MG63 (cell line): Measurements from ENCODE around the gene PIGZ. TPM values are rescaled to one million over a fixed set of nuclear protein-coding genes. Genes with fewer than 3 reads are reported as not detected.
"Not testable (repeated sequence)": the region's sequence is repeated elsewhere in the genome, so short reads cannot be mapped to it uniquely, and the experiment has no call there.

Source experiments
- DNase-seq: peaks from one replicate; pipeline ENCODE4 v3.0.0-alpha.2; 2020
- H3K27me3 ChIP-seq: fragments of 250-450 bp; sonication (Bioruptor Pico); 2 replicates; pipeline ENCODE4 v1.5.1; 2020; ENCODE audit warnings: mild to moderate bottlenecking, moderate library complexity
- H3K36me3 ChIP-seq: fragments of 250-450 bp; sonication (Bioruptor Pico); 2 replicates; pipeline ENCODE4 v1.5.1; 2020; ENCODE audit warnings: mild to moderate bottlenecking, moderate library complexity
- H3K4me3 ChIP-seq: fragments of 250-450 bp; sonication (Bioruptor Pico); 2 replicates; pipeline ENCODE4 v1.5.1; 2020; ENCODE audit warnings: mild to moderate bottlenecking, moderate library complexity
- H3K9me3 ChIP-seq: fragments of 250-450 bp; sonication (Bioruptor Pico); 2 replicates; pipeline ENCODE4 v1.5.1; 2020; ENCODE audit warnings: mild to moderate bottlenecking, moderate library complexity
- total RNA-seq: library from RNA; depleted of rRNA; stranded (reverse); fragments of >200 nt; shearing (Covaris generic); gene quantifications from 2 replicates; pipeline ENCODE4 v1.2.3, GENCODE V29; 2014; ENCODE audit warnings: low replicate concordance

PIGZ gene
- total RNA-seq, 1 experiment from 2014 or later, result 3.0 TPM

DNA sequence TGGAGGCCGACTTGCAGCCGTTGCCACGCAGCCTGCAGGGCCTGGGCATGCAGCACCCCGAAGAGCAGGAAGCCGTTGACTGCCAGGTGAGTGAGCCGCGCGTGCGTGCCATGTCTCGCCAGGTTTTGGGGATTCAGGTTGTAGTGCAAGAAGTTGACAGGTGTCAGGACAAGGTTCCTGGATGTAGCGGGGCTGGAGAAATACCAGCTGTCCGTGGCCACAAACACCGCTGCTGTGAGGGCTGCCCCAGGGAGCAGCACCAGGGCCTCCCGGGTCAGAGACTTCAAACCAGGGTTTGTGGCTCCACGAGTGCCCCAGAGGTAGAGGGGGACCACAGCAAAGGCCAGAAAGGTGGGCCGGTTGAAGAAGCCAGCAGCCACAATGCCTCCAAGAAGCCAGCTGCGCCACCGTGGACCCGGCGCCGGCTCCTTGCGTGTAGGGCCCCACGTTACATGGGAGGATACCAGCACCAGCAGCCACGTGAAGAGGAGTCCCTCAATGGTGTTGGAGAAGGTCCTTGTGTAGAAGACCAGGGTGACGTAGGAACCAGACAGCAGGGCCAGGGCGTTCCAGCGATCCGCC, 20.7 kb downstream of the PIGZ start:
- DNase-seq, result no peak
- Histone ChIP-seq H3K36me3 (peaks cover 24% of the 10 kb centered on the region), H3K4me3 (no peak overlapping the region), H3K27me3 (no peaks in the 10 kb centered on the region), H3K9me3 (no peaks in the 10 kb centered on the region)

- Histone ChIP-seq H3K27me3 (no peaks in the 10 kb centered on the region), H3K4me3 (no peak overlapping the region)
- DNase-seq, result no peak
Measured at GRCh38 chr3:196947136-196947859, 21.3 kb downstream of the PIGZ start.

GRCh38 chr3:196944037-196944790, 24.4 kb downstream of the PIGZ start:
- H3K36me3 ChIP-seq, result peaks cover 45% of the 10 kb centered on the region
- peak overlapping the region; percentile 99 for H3K4me3 ChIP-seq

More at GRCh38 chr3:196947136-196947859, 21.3 kb downstream of the PIGZ start:
- no peaks in the 10 kb centered on the region for H3K9me3 ChIP-seq
- H3K36me3 ChIP-seq, result peaks cover 24% of the 10 kb centered on the region

GRCh38 chr3:196942915-196943277, 25.7 kb downstream of the PIGZ start:
- peak overlapping the region; percentile 99 for H3K4me3 ChIP-seq
- no peaks in the 10 kb centered on the region for H3K9me3 ChIP-seq
- peak; percentile 37 for DNase-seq
- H3K27me3 ChIP-seq, result 0 out of 2 replicates have a peak, but pooled peaks cover 2% of the 10 kb centered on the region
- peaks cover 58% of the 10 kb centered on the region for H3K36me3 ChIP-seq

More at GRCh38 chr3:196944037-196944790, 24.4 kb downstream of the PIGZ start:
- not testable (repeated sequence) for DNase-seq, H3K27me3 ChIP-seq, H3K9me3 ChIP-seq

GRCh38 chr3:196942226-196942914, 26.3 kb downstream of the PIGZ start, which contains the start of gene NCBP2:
NCBP2 (minus strand) TSS chr3:196942528; CDS start chr3:196942503, 25 bp downstream.
- H3K9me3 ChIP-seq, result no peaks in the 10 kb centered on the region
- H3K4me3 ChIP-seq, result peak within 1 kb of the TSS; percentile 99
- peaks cover 63% of the 10 kb centered on the region for H3K36me3 ChIP-seq
- peak; percentile 99 for DNase-seq
- 0 out of 2 replicates have a peak, but pooled peaks cover 2% of the 10 kb centered on the region for H3K27me3 ChIP-seq

GRCh38 chr3:196941729-196942225, 26.9 kb downstream of the PIGZ start:
- Histone ChIP-seq H3K27me3 (0 out of 2 replicates have a peak, but pooled peaks cover 2% of the 10 kb centered on the region), H3K9me3 (no peaks in the 10 kb centered on the region), H3K36me3 (peaks cover 68% of the 10 kb centered on the region), H3K4me3 (peak overlapping the region; percentile 99)
- DNase-seq, result peak; percentile 56

DNA sequence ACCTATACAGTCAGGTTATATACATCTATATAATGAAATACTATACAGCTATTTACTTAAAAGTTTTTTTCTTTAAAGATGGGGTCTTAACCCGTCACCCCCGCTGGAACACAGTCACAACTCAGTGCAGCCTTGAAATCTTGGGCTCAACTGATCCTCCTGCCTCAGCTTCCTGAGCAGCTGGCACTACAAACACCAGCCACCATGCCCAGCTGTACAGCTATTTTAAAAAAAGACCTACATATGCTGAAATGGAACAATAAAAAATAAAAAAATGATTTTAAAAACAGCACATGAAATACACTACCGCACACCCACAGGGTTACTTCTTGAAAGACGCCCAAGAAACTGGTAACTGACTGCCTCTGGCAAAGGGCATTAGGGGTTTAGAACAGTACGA, 30.1 kb downstream of the PIGZ start:
- Histone ChIP-seq H3K4me3 (no peak overlapping the region), H3K36me3 (peaks cover 82% of the 10 kb centered on the region), H3K9me3 (no peaks in the 10 kb centered on the region), H3K27me3 (0 out of 2 replicates have a peak, but pooled peaks cover 2% of the 10 kb centered on the region)
- DNase-seq, result no peak

DNA sequence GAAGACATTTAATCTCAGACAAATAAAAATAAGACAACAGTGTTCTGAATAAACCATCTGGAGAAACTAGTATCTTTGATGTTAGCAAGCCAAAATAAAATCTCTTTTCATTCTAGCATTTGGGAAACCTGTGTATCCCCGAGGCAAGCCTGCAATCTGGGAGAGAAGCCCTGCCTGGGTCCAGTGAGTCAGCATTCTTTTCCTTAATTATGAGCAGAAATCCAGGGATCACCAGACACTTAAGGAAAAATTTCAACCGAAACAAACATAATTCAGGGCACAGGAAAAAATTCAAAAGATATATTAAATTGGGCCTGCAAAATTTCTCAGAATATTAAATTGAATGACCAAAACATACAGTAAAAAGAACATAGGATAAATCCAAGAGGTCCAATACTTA, 30.5 kb downstream of the PIGZ start:
- Histone ChIP-seq H3K9me3 (no peaks in the 10 kb centered on the region), H3K36me3 (peaks cover 80% of the 10 kb centered on the region), H3K4me3 (no peak overlapping the region), H3K27me3 (0 out of 2 replicates have a peak, but pooled peaks cover 2% of the 10 kb centered on the region)
- no peak for DNase-seq

GRCh38 chr3:196936288-196936687, 32.3 kb downstream of the PIGZ start:
- Histone ChIP-seq H3K36me3 (peaks cover 90% of the 10 kb centered on the region), H3K9me3 (no peaks in the 10 kb centered on the region), H3K4me3 (no peak overlapping the region), H3K27me3 (no peaks in the 10 kb centered on the region)
- no peak for DNase-seq

DNA sequence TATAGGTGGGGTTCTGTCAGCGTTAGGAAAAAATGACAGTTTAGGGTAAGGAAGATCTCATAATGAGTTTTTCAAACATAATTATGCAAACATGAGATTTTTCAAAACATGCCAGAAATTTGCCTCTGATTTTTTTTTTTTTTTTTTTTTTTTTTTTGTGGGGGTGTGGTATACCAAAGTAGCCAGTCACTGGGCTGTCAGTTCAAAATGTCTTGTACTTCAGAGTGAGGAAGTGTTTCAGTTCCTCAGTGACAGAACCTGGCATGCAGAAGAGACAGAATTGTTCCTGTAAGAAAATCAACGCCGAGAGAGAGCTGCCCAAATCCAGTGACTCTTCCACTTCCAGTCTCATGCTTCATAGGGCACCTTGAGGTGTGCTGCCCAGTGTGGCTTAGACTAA, 36.0 kb downstream of the PIGZ start:
- Histone ChIP-seq H3K4me3 (no peak overlapping the region), H3K27me3 (no peaks in the 10 kb centered on the region), H3K36me3 (peaks cover 77% of the 10 kb centered on the region), H3K9me3 (no peaks in the 10 kb centered on the region)
- no peak for DNase-seq

GRCh38 chr3:196931828-196932587, 36.6 kb downstream of the PIGZ start:
- no peak for DNase-seq
- Histone ChIP-seq H3K36me3 (peaks cover 71% of the 10 kb centered on the region), H3K4me3 (no peak overlapping the region), H3K9me3 (no peaks in the 10 kb centered on the region), H3K27me3 (no peaks in the 10 kb centered on the region)

DNA sequence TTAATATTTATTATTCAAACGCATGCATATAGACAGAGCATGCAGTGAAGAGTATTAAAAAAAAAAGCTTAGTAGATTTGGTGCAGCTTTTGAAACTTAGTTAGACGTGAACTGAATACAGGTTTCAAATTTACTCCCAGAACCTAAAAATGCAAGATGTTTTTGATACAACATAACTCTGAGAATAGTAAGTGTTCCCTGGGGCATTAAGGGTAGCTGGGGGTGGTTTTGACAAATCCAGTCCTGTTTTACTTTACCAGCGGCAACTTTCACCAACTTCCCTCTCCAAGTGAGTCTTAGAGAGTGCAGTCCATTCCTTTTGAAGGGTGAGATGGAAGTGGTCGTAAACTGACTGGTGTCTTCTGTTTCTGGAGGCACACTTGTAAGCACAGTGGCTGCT, 37.5 kb downstream of the PIGZ start:
- Histone ChIP-seq H3K36me3 (peaks cover 62% of the 10 kb centered on the region), H3K27me3 (no peaks in the 10 kb centered on the region), H3K9me3 (no peaks in the 10 kb centered on the region), H3K4me3 (no peak overlapping the region)
- no peak for DNase-seq

DNA sequence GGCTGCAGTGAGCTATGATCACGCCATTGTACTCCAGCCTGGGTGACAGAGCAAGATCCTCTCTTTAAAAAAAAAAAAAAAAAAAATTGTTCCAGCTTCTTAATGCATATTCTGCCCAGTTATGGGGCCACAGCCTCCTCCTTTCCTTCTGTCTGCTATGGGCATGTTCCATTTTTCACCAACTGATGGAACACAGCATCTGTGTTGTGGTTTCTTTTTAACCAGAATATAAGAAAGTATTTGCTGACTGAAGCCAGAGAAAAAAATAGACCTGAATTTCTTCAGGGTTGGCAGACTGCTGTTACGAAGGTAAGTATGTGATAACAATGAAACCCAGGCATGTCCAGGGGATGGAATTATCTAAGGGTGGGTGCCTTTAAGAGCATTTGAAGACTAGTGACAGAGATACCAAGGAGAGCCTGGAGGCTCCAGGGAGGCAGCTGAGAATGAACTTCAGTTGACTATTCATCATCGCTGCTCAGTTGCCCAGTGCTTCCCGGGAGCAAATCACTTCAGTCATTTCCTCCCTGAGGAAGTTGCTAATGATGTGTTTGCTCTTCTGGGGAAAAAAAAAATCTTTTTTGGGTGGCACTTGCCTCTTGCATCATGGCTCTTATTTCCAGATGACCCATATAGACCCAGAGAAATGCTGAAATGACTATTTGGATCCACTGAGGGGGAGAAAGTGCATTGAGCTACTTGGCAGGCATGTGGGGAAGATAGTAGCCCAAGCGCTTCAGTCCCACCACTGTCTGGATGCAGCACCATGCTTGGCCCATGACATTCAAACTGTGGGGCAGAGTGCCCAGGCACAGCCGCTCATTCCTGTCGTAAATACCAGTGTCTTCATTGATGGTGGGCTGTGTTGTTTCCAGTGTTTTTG, 40.8 kb downstream of the PIGZ start:
- DNase-seq, result no peak

GRCh38 chr3:196920733-196921132, 47.9 kb downstream of the PIGZ start:
- Histone ChIP-seq H3K4me3 (no peak overlapping the region), H3K36me3 (peaks cover 16% of the 10 kb centered on the region), H3K27me3 (no peaks in the 10 kb centered on the region), H3K9me3 (0 out of 2 replicates have a peak, but pooled peaks cover 2% of the 10 kb centered on the region)
- no peak for DNase-seq

More for the DNA sequence above, 40.8 kb downstream of the PIGZ start:
- no peaks in the 10 kb centered on the region for H3K9me3 ChIP-seq
- H3K36me3 ChIP-seq, result peaks cover 35% of the 10 kb centered on the region
- H3K27me3 ChIP-seq, result no peaks in the 10 kb centered on the region
- no peak overlapping the region for H3K4me3 ChIP-seq

DNA sequence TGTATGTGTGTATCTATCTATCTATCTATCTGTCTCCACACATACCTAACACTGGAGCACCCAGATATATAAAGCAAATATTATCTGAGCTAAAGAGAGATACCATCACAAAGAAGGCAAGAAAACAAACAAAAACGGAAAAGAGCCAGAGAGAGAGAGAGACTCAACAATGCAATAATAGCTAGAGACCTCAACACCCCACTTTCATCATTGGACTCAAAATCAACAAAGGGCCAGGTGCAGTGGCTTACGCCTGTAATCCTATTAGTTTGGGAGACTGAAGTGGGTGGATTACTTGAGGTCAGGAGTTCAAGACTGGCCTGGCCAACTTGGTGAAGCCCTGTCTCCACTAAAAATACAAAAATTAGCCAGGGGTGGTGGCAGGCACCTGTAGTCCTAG, 49.7 kb downstream of the PIGZ start:
- DNase-seq, result no peak
- Histone ChIP-seq H3K27me3 (no peaks in the 10 kb centered on the region), H3K4me3 (no peak overlapping the region), H3K36me3 (peaks cover 30% of the 10 kb centered on the region), H3K9me3 (0 out of 2 replicates have a peak, but pooled peaks cover 2% of the 10 kb centered on the region)
